ENCODE data around the gene NAT14. TPM values are rescaled to one million over a fixed set of nuclear protein-coding genes. Genes with fewer than 3 reads are reported as not detected.

The NAT14 gene
- total and polyA plus RNA-seq, 2 experiments from 2014 or later, result 56.5 to 138 TPM

DNA sequence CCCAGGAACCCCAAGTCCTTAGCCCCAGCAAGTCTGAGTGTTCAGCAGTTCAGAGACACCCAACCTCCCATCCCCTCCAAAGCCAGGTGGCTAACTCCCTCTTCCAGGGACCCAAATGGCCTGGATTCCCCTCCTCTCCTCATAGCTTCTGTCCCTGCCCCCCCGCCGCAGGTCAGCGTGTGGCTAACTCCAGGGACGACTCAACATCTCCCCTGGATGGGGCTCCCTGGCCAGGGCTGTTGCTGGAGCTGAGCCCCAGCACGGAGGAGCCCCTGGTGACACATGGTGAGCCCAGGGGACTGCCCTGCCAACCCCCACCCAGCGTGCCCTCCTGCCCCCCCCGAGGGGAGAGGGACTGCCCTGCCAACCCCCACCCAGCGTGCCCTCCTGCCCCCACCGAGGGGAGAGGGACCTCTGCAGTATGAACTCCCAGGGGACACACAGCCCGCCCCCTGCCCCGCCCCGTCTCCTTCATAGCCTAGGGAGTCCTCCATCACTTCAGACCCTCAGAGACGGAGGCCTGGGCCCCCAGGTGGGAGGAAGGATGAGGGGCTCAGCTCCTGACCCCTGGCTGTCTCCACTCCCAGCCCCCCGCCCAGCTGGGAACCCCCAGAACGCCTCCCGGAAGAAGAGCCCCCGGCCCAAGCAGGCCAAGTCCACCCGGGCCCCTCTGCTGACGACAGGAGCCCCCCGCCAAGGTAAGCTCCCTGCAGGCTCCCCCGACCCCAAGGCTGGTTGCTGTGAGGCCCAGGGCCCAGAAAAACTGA, 4.9 kb downstream of the NAT14 start:
- Histone ChIP-seq H3K4me3 (no peak overlapping the region), H3K27ac (no peak overlapping the region), H3K27me3 (no peaks in the 10 kb centered on the region), H3K36me3 (no peaks in the 10 kb centered on the region), H3K4me1 (ENCODE audit: low read depth) (peaks cover 23% of the 10 kb centered on the region), H3K9me3 (ENCODE audit: low read depth) (no peaks in the 10 kb centered on the region)
- DNase-seq (ENCODE audit: low read depth in 1 of 2, low spot score in 1 of 2), result no peak
- TF ChIP-seq, protein P1, sequence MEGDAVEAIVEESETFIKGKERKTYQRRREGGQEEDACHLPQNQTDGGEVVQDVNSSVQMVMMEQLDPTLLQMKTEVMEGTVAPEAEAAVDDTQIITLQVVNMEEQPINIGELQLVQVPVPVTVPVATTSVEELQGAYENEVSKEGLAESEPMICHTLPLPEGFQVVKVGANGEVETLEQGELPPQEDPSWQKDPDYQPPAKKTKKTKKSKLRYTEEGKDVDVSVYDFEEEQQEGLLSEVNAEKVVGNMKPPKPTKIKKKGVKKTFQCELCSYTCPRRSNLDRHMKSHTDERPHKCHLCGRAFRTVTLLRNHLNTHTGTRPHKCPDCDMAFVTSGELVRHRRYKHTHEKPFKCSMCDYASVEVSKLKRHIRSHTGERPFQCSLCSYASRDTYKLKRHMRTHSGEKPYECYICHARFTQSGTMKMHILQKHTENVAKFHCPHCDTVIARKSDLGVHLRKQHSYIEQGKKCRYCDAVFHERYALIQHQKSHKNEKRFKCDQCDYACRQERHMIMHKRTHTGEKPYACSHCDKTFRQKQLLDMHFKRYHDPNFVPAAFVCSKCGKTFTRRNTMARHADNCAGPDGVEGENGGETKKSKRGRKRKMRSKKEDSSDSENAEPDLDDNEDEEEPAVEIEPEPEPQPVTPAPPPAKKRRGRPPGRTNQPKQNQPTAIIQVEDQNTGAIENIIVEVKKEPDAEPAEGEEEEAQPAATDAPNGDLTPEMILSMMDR (IDR thresholded peaks at IDR 0.05; ENCODE audit: low read depth, low read length), result no peak

DNA sequence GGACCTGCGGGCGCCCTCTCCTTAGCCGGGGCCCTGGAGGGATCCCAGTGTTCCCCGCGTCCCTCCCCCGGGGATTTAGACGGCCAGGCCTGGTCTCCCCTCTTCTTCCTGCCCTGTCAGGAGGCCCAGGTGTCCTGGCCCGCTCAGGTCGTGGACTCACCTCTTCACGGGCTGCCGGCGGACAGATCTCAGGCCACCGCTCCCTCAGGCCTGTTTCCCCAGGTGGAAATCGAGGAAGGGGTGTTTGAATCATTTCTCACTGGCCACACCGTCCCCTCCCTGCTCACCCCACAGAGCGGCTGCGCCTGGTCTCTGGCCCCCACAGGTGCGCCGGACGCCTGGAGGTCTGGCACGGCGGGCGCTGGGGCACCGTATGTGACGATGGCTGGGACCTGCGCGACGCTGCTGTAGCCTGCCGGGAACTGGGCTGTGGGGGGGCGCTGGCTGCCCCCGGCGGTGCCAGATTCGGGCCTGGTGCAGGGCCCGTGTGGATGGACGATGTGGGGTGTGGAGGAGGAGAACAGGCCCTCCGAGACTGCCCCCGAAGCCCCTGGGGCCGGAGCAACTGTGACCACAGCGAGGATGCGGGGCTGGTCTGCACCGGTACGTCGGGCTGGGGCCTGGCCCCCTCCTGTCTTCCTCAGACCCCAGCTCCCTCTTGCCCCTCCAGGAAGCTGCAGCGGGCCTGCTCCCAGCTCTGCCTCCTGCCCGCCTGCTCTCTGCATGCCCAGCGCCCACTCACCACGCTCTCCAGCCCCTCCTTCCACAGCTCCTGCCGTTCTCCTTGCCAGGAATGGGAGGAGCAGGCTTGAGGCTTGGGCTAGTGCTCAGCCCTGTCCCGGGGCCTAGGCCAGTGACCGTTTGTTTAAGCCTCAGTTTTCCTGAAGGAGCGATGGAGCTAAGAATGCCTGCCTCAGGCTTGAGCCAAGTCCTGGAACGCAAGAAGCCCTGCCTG, 5.8 kb downstream of the NAT14 start:
- no peaks in the 10 kb centered on the region for H3K36me3 ChIP-seq
- no peak overlapping the region for H3K27ac ChIP-seq
- peaks cover 23% of the 10 kb centered on the region for H3K4me1 ChIP-seq (ENCODE audit: low read depth)
- no peaks in the 10 kb centered on the region for H3K27me3 ChIP-seq
- H3K9me3 ChIP-seq (ENCODE audit: low read depth), result no peaks in the 10 kb centered on the region
- no peak overlapping the region for H3K4me3 ChIP-seq
- peak in 1 of 2 donors; percentile 42 for DNase-seq (ENCODE audit: low read depth in 1 of 2, low spot score in 1 of 2)
- TF ChIP-seq, protein P1 (IDR thresholded peaks at IDR 0.05; ENCODE audit: low read depth, low read length), result no peak

DNA sequence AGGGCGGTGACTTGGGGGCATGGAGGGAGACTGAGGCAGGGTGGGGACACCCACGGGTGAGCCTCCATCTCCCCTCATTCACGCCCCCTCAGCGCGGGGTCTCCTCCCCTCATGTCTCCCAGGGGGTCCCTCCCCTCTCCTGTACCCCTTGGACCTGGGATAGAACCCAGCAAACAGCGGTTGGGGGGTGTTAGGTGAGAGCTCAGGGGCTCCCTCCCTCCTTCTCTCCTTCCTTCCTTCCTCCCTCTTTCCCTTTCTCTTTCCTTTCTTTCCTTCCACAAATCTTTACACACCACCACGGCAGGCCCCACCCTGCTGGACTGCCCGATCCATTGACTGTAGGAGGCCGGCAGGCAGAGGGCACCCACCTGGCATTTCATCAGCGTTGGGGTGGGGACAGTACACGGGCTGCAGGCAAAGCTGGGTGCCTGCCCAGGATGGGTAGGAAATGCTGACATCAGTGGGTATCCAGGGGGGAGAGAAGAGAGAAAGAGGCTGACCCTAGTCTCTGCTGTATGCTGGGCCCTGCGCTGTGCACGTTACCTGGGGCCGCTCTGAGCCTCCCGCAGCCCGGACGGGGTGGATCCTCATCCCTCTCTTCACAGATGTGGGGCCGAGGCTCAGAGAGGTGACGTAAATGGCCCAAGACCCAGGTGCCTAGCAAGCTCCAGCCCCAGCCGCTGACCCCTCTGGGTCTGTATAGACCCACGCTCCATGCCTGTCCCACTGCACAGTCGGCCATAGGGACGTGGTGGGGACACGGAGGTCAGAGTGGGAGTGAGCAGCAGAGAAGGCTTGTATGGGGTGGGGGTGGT, 6.8 kb downstream of the NAT14 start:
- no peak for DNase-seq (ENCODE audit: low read depth in 1 of 2, low spot score in 1 of 2)
- Histone ChIP-seq H3K4me3 (no peak overlapping the region), H3K36me3 (no peaks in the 10 kb centered on the region), H3K9me3 (ENCODE audit: low read depth) (no peaks in the 10 kb centered on the region), H3K27ac (no peak overlapping the region), H3K4me1 (ENCODE audit: low read depth) (peaks cover 18% of the 10 kb centered on the region), H3K27me3 (no peaks in the 10 kb centered on the region)
- TF ChIP-seq, protein P1 (IDR thresholded peaks at IDR 0.05; ENCODE audit: low read depth, low read length), result no peak

DNA sequence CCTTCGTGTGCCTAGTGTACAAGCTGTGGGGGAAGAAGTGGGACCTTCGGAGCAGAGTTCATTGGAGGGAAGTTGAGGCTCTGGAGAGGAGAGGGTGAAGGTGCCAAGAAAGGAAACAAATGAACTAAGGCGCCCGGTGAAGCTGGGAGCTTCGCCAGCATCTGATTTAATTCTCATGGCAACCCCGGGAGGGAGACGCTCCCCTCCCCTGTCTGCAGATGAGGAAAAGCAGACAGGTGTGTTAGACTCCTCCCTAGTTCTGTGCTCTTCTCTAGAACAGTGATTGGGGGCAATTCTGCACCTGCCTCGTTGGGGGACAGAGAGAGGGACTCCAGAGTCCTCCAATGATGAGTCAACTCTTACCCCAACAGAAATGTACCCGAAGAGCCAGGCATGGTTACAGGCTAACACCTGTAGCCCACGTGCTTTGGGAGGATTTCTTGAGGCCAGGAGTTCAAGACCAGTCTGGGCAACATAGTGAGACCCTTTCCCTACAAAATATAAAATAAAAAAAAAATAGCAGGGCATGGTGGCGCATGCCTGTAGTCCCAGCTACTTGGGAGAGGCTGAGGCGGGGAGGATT, 7.5 kb downstream of the NAT14 start:
- H3K36me3 ChIP-seq, result no peaks in the 10 kb centered on the region
- peaks cover 11% of the 10 kb centered on the region for H3K4me1 ChIP-seq (ENCODE audit: low read depth)
- H3K4me3 ChIP-seq, result no peak overlapping the region
- TF ChIP-seq, protein P1 (IDR thresholded peaks at IDR 0.05; ENCODE audit: low read depth, low read length), result no peak
- H3K27me3 ChIP-seq, result no peaks in the 10 kb centered on the region
- no peak overlapping the region for H3K27ac ChIP-seq
- no peak for DNase-seq (ENCODE audit: low read depth in 1 of 2, low spot score in 1 of 2)
- no peaks in the 10 kb centered on the region for H3K9me3 ChIP-seq (ENCODE audit: low read depth)
